ENCODE results near the gene WFDC6.

Gene WFDC6

GRCh38 chr20:45503403-45503802 lies 35.9 kb downstream of the WFDC6 start:
- no peak for TF ChIP-seq CTCF (IDR thresholded peaks at IDR 0.05; ENCODE audit: low read depth, low read length)
- H3K4me3 ChIP-seq (ENCODE audit: low read depth, low read length) = no peak overlapping the region

- H3K4me3 ChIP-seq (ENCODE audit: low read depth, low read length) = no peak overlapping the region
- TF ChIP-seq CTCF (IDR thresholded peaks at IDR 0.05; ENCODE audit: low read depth, low read length) = no peak
Measured at GRCh38 chr20:45502561-45502960, 36.7 kb downstream of the WFDC6 start.

GRCh38 chr20:45501600-45501999 lies 37.7 kb downstream of the WFDC6 start:
- no peak overlapping the region for H3K4me3 ChIP-seq (ENCODE audit: low read depth, low read length)
- TF ChIP-seq CTCF (IDR thresholded peaks at IDR 0.05; ENCODE audit: low read depth, low read length) = no peak

- no peak overlapping the region for H3K4me3 ChIP-seq (ENCODE audit: low read depth, low read length)
- TF ChIP-seq CTCF (IDR thresholded peaks at IDR 0.05; ENCODE audit: low read depth, low read length) = no peak
Measured at GRCh38 chr20:45500022-45500421, 39.3 kb downstream of the WFDC6 start.

- no peak overlapping the region for H3K4me3 ChIP-seq (ENCODE audit: low read depth, low read length)
- no peak for TF ChIP-seq CTCF (IDR thresholded peaks at IDR 0.05; ENCODE audit: low read depth, low read length)
Measured at GRCh38 chr20:45497971-45498494, 41.2 kb downstream of the WFDC6 start.

GRCh38 chr20:45496166-45496565 lies 43.1 kb downstream of the WFDC6 start:
- no peak overlapping the region for H3K4me3 ChIP-seq (ENCODE audit: low read depth, low read length)
- no peak for TF ChIP-seq CTCF (IDR thresholded peaks at IDR 0.05; ENCODE audit: low read depth, low read length)

- TF ChIP-seq CTCF (IDR thresholded peaks at IDR 0.05; ENCODE audit: low read depth, low read length) = no peak
- no peak overlapping the region for H3K4me3 ChIP-seq (ENCODE audit: low read depth, low read length)
Measured at GRCh38 chr20:45495501-45495941, 43.8 kb downstream of the WFDC6 start.
